Motor neuron (in vitro differentiated cells): ENCODE data around the gene GYPC. TPM values are rescaled to one million over a fixed set of nuclear protein-coding genes. Genes with fewer than 3 reads are reported as not detected.

ENCODE experiments used
- ATAC-seq, 8 experiments: fragments of 200-7000 bp; cut with Tn5 transposase; replicated peaks in 6 of 8; 2 replicates each; pipeline ENCODE4 v1.8.0; 2021; ENCODE audit warnings: mild to moderate bottlenecking in 8 of 8, moderate library complexity in 8 of 8
- H3K27ac ChIP-seq, 2 donors: fragments of 250-450 bp; sonication (Bioruptor Pico); 2 replicates each; pipeline ENCODE4 v1.9.0; 2021; ENCODE audit warnings: antibody characterized with exemption in 2 of 2, mild to moderate bottlenecking in 2 of 2, moderate library complexity in 1 of 2
- H3K4me1 ChIP-seq, 2 donors: fragments of 250-450 bp; sonication (Bioruptor Pico); replicated peaks in 1 of 2; 2 replicates each; pipeline ENCODE4 v1.6.1; 2021; ENCODE audit warnings: antibody characterized with exemption in 2 of 2, mild to moderate bottlenecking in 2 of 2, moderate library complexity in 1 of 2
- H3K4me3 ChIP-seq, 5 donors: fragments of 250-450 bp; sonication (Bioruptor Pico); 2 replicates each; pipeline ENCODE4 v1.9.0; 2021; ENCODE audit warnings: antibody characterized with exemption in 5 of 5, mild to moderate bottlenecking in 5 of 5, moderate library complexity in 4 of 5
- WGBS, 10 experiments: fragments of 450-650 bp; shearing (Covaris generic); methylation state at CpG; one replicate each; pipeline ENCODE4 v1.0.0; 2022; 5-methylcytosine and 5-hydroxymethylcytosine counted together
- in situ Hi-C, 9 experiments: fragments of 400-800 bp; cut with MboI; loops; one replicate each; pipeline ENCODE4 v1.15.0; 2021; ENCODE audit warnings: low sequenced_read_pairs in 9 of 9, low pct_unique_long_range_greater_than_20kb in 2 of 9; ENCODE audit not compliant: unreplicated experiment in 9 of 9
- total RNA-seq, 8 experiments: library from RNA; unstranded; fragments of 300-600 nt; gene quantifications; 2 replicates each; pipeline versions ENCODE4 v1.2.3 to v1.2.4, GENCODE V29; 2022

Gene GYPC
- total RNA-seq, 8 experiments from 2014 or later, result 23.4 to 264 (median 65.0) TPM

GRCh38 chr2:126653109-126653508 is 2.8 kb upstream of the GYPC start:
- no peak for ATAC-seq
- in situ Hi-C loops, result loop anchor here in 1 of 9 experiments (25.0 kb wide), 1 partner anchor 116 kb away; no protein-coding TSS in a partner anchor
- no peak overlapping the region for H3K4me3 ChIP-seq
- no peak overlapping the region for H3K27ac ChIP-seq
- 84 to 100% (median 93%) methylated on average over 1 to 4 of the region's 4 CpGs for WGBS, 10 experiments
- H3K4me1 ChIP-seq, result peaks cover 33 to 37% of the 10 kb centered on the region in 2 donors

- WGBS, 10 experiments, result 20 to 100% (median 100%) methylated on average over 1 to 4 of the region's 4 CpGs
- Histone ChIP-seq H3K4me3 (no peak overlapping the region), H3K4me1 (peaks cover 37 to 43% of the 10 kb centered on the region in 2 donors), H3K27ac (no peak overlapping the region)
- in situ Hi-C loops, result loop anchor here in 1 of 9 experiments (25.0 kb wide), 1 partner anchor 116 kb away; no protein-coding TSS in a partner anchor
- no peak for ATAC-seq
These were observed 2.2 kb upstream of the GYPC start for GRCh38 chr2:126653761-126654160.

DNA sequence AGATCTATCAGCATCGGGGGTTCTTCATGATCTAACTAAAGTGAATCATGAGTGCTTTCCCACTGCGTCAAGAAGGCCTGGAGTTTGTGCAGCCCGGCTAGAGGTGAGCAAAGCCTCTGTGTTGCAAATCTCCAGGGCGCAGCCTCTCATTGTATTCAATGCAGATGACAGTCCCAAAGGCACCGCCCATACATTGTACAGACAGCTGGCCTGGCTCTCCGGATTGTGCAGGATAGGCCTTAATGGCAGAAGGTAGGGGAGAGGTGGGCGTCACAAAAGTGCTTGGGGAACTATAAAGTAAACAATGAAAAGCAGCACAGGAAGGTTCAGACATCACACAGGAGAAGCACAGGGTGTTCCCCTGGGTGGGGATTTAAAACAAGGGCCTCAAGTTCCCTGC is 907 bp upstream of the GYPC start:
- Histone ChIP-seq H3K4me1 (peaks cover 45 to 48% of the 10 kb centered on the region in 2 donors), H3K27ac (peak overlapping the region; percentile 90 to 95), H3K4me3 (peak overlapping the region in 1 of 5 donors; percentile 51)
- WGBS, 10 experiments, result 9 to 100% (median 20%) methylated on average over 1 to 4 of the region's 7 CpGs; no CpG with 5 or more reads in 3 of the 10 experiments
- in situ Hi-C loops, result loop anchor here in 1 of 9 experiments (25.0 kb wide), 1 partner anchor 118 kb away; no protein-coding TSS in a partner anchor
- ATAC-seq, result peak in 5 of 8 experiments; percentile 2 to 25 (median 9)

- 0 to 14% (median 0%) methylated on average over 1 to 12 of the region's 38 CpGs for WGBS, 10 experiments
- Histone ChIP-seq H3K4me3 (peak overlapping the region; percentile 12 to 51 (median 35)), H3K27ac (peak overlapping the region; percentile 90 to 95), H3K4me1 (peaks cover 45 to 48% of the 10 kb centered on the region in 2 donors)
- in situ Hi-C loops, result loop anchor here in 1 of 9 experiments (25.0 kb wide), 1 partner anchor 119 kb away; no protein-coding TSS in a partner anchor
- ATAC-seq, result peak; percentile 7 to 52 (median 18)
These were observed 631 bp downstream of the GYPC start for GRCh38 chr2:126656431-126657147.

DNA sequence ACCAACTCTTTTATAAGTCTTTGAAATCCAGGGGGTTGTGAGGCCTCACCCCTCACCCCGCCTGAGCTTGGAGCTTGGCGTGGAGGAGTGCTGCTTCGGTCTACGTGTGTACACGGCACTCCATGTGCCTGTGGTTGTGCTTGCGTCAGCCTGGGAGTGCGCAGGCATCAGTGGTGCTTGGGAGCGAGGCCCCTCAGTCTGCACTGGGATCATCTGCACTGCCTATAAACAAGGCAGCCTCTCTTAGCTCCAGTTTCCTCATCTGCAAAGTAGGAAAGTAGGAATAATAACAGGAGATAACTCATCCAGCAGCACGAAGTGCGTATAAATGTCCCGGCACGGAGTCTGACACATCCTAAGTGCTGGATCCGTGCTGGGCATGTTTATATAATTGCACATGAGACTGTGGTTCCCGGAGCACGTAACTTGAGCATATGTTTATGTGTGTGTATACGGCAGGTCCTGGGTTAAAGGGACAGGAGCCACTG is 1.2 kb downstream of the GYPC start:
- WGBS, 10 experiments, result 0 to 20% (median 5%) methylated on average over 1 to 8 of the region's 16 CpGs; no CpG with 5 or more reads in 4 of the 10 experiments
- ATAC-seq, result peak; percentile 9 to 63 (median 52)
- in situ Hi-C loops, result loop anchor here in 1 of 9 experiments (25.0 kb wide), 1 partner anchor 120 kb away; no protein-coding TSS in a partner anchor
- Histone ChIP-seq H3K27ac (peak overlapping the region; percentile 90 to 95), H3K4me3 (peak overlapping the region in 4 of 5 donors; percentile 25 to 51 (median 38)), H3K4me1 (peaks cover 45 to 48% of the 10 kb centered on the region in 2 donors)

DNA sequence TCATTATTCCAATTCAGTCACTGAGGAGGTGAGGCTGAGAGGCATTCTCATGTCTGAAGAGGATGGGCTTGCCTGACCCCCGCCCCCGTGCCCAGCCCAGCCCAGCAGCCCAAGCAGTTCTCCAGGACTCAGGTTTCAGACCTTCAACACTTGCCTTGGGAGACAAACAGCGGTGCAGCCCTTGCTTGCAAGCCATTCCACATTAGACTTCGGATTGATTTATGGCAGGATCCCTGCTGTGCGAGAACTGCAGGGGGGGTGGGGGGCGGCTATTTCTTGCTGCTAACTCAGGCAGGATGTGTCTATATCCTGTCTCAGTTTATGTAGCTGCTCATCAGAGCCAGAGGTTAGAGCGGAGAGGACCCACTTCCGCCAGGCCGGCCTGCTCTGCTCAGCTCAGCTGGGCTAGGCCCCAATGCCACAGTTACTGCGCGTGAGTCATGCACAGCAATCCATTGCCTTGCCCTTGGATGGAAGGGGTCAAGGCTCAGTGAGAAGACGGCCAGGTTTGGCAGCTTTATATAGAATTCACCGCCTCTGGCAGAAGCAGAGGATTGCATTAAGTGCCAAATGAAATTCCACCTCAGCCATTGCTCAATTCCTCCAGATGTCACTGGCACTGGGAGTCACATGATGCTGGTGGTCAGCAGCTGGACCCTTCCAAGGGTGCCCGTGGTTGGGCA is 1.8 kb downstream of the GYPC start:
- Histone ChIP-seq H3K4me3 (peak overlapping the region in 4 of 5 donors; percentile 25 to 51 (median 38)), H3K4me1 (peaks cover 51 to 53% of the 10 kb centered on the region in 2 donors), H3K27ac (peak overlapping the region; percentile 90 to 95)
- WGBS, 10 experiments, result 0 to 13% (median 5%) methylated on average over 1 to 5 of the region's 14 CpGs; no CpG with 5 or more reads in 4 of the 10 experiments
- in situ Hi-C loops, result loop anchor here in 1 of 9 experiments (25.0 kb wide), 1 partner anchor 120 kb away; no protein-coding TSS in a partner anchor
- ATAC-seq, result peak; percentile 56 to 88 (median 82)

- 50 to 100% (median 83%) methylated on average over 1 to 2 of the region's 2 CpGs; no CpG with 5 or more reads in 1 of the 10 experiments for WGBS, 10 experiments
- no peak for ATAC-seq
- in situ Hi-C loops, result loop anchor here in 1 of 9 experiments (25.0 kb wide), 1 partner anchor 121 kb away; no protein-coding TSS in a partner anchor
These were observed 2.5 kb downstream of the GYPC start for GRCh38 chr2:126658319-126658904.

GRCh38 chr2:126658905-126659561 is 3.1 kb downstream of the GYPC start:
- peak in 2 of 8 experiments; percentile 0 to 31 for ATAC-seq
- in situ Hi-C loops, result loop anchor here in 1 of 9 experiments (25.0 kb wide), 1 partner anchor 122 kb away; no protein-coding TSS in a partner anchor

More at GRCh38 chr2:126658319-126658904, 2.5 kb downstream of the GYPC start:
- H3K4me1 ChIP-seq, result peaks cover 52 to 55% of the 10 kb centered on the region in 2 donors
- peak overlapping the region; percentile 90 to 95 for H3K27ac ChIP-seq
- H3K4me3 ChIP-seq, result peak overlapping the region in 2 of 5 donors; percentile 0 to 51

DNA sequence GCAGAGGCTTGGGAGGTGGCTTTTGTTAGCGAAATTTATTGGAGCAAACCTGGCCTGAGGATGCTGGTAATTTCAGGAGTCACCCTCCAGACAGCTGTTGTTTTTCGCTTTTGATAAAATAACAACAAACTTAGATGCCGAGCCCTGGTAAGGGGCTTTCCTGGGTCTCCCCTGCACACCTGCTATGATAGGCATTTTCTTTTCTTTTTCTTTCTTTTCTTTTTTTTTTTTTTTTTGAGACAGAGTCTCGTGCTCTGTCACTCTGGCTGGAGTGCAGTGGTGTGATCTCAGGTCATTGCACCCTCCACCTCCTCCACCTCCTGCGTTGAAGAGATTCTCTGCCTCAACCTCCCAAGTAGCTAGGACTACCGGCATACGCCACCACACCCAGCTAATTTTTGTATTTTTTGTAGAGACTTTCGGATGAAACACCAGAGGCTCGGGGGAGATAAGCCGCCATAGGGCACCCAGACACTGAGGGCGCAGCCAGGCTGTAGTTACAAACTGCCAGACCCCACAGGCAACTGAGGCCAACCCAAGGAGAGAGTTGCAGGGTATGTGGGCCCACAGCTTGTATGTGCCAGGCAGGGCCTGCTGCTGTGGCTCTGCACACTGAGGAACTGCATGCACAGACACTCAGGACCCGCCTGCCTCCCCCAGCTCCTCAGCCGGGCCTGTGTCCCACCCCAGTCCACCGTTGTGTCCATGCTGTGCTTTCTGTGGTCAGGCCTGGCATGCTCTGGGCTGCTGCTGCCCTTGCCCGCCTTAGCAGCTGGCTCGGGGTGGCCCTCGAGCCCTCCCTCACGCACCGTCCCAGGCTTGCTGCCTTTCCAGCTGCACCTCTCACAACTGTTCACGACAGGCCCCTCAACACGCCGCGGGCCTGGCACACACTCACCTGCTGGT is 3.9 kb downstream of the GYPC start:
- 66 to 100% (median 92%) methylated on average over 1 to 7 of the region's 23 CpGs for WGBS, 10 experiments
- H3K4me3 ChIP-seq, result no peak overlapping the region
- no peak overlapping the region for H3K27ac ChIP-seq
- in situ Hi-C loops, result loop anchor here in 1 of 9 experiments (25.0 kb wide), 1 partner anchor 123 kb away; no protein-coding TSS in a partner anchor
- peaks cover 46 to 49% of the 10 kb centered on the region in 2 donors for H3K4me1 ChIP-seq
- no peak for ATAC-seq

More at GRCh38 chr2:126658905-126659561, 3.1 kb downstream of the GYPC start:
- 5 to 50% (median 33%) methylated on average over 3 to 9 of the region's 10 CpGs; no CpG with 5 or more reads in 2 of the 10 experiments for WGBS, 10 experiments
- peaks cover 52 to 55% of the 10 kb centered on the region in 2 donors for H3K4me1 ChIP-seq
- H3K27ac ChIP-seq, result peak overlapping the region in 1 of 2 donors; percentile 8
- no peak overlapping the region for H3K4me3 ChIP-seq

GRCh38 chr2:126660971-126661370 is 5.0 kb downstream of the GYPC start:
- WGBS, 10 experiments, result 92 to 100% (median 95%) methylated on average over 2 to 6 of the region's 7 CpGs; no CpG with 5 or more reads in 5 of the 10 experiments
- no peak for ATAC-seq
- in situ Hi-C loops, result loop anchor here in 1 of 9 experiments (25.0 kb wide), 1 partner anchor 124 kb away; no protein-coding TSS in a partner anchor
- Histone ChIP-seq H3K4me3 (no peak overlapping the region), H3K27ac (no peak overlapping the region), H3K4me1 (peaks cover 44 to 46% of the 10 kb centered on the region in 2 donors)
